ENCODE measurements around the gene ABR. TPM values are rescaled to one million over a fixed set of nuclear protein-coding genes. Genes with fewer than 3 reads are reported as not detected.
A peak's percentile ranks its signal among the peaks of the same experiment; 100 is the strongest.

ABR gene
- total and polyA plus RNA-seq, 2 donors from 2014 or later: 18.7 to 116 TPM

DNA sequence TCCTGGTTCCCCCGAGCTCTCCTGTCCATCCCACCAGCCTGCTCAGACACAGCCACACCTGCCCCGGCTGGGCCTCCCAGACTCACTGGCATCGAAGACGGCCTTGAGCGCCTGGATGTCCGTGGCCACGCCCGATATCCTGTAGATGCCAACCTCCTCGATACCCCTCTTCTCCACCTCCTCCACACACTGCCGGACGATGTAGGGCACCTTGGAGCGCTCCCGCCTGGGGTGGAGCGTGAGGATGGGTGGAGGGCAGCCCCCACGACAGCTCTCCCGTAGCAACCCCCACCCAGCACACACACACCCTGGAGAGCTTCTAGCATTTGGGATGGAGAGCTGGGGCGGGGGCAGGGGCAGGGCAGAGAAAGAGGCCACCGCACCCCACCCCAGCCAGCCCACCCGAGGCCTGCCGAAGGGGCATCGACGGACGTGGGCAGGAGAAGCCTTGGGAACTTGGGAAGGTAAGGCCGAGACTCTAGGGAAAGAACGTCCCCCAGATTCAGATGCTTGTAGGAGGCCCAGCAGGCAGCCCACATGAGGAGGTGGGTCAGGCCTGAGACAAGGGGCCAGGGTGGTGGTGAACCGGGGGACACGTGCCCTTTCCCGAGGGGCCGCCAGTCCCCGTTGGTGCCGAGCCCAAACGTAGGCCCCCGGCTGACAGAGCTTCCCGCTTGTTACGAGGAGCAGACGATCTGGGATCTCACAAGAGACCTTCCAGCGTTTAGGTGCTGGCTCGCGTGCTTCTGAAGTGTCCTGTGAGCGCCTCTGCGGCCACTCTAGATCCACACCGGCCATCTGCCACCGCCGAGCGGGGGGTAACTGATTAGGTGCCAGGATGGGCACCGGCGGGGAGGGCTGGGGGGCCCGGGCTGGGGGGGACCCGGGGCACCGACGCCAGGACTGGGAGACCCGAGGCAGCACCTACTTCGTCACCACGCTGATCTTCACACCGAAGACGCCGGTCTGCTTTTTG is 167.7 kb downstream of the ABR start:
- Histone ChIP-seq H3K36me3 (ENCODE audit: control insufficient read depth in 2 of 3, insufficient read depth in 3 of 3, low read length in 3 of 3) (peaks cover 0 to 34% (median 16%) of the 10 kb centered on the region in 3 donors), H3K4me3 (ENCODE audit: low read length in 3 of 3) (no peak overlapping the region), H3K27ac (ENCODE audit: low read depth in 2 of 2, low read length in 2 of 2) (no peak overlapping the region), H3K4me1 (ENCODE audit: control insufficient read depth in 2 of 3, insufficient read depth in 2 of 3, low read depth in 1 of 3, low read length in 3 of 3) (no peaks in the 10 kb centered on the region), H3K9me3 (ENCODE audit: control insufficient read depth in 2 of 3, insufficient read depth in 1 of 3, low read length in 3 of 3) (no peaks in the 10 kb centered on the region), H3K9ac (ENCODE audit: low read length in 3 of 3) (no peak overlapping the region), H3K27me3 (ENCODE audit: control insufficient read depth, insufficient read depth, low read length) (no peaks in the 10 kb centered on the region)
- TF ChIP-seq, protein P1, sequence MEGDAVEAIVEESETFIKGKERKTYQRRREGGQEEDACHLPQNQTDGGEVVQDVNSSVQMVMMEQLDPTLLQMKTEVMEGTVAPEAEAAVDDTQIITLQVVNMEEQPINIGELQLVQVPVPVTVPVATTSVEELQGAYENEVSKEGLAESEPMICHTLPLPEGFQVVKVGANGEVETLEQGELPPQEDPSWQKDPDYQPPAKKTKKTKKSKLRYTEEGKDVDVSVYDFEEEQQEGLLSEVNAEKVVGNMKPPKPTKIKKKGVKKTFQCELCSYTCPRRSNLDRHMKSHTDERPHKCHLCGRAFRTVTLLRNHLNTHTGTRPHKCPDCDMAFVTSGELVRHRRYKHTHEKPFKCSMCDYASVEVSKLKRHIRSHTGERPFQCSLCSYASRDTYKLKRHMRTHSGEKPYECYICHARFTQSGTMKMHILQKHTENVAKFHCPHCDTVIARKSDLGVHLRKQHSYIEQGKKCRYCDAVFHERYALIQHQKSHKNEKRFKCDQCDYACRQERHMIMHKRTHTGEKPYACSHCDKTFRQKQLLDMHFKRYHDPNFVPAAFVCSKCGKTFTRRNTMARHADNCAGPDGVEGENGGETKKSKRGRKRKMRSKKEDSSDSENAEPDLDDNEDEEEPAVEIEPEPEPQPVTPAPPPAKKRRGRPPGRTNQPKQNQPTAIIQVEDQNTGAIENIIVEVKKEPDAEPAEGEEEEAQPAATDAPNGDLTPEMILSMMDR (IDR thresholded peaks at IDR 0.05; ENCODE audit: borderline replicate concordance, extremely low read depth, insufficient read depth): no peak
- DNase-seq (peak in 1 of 5 donors; percentile 66), FAIRE-seq (no peak)
- intact Hi-C loops (cut with DNase I): no loop called here

DNA sequence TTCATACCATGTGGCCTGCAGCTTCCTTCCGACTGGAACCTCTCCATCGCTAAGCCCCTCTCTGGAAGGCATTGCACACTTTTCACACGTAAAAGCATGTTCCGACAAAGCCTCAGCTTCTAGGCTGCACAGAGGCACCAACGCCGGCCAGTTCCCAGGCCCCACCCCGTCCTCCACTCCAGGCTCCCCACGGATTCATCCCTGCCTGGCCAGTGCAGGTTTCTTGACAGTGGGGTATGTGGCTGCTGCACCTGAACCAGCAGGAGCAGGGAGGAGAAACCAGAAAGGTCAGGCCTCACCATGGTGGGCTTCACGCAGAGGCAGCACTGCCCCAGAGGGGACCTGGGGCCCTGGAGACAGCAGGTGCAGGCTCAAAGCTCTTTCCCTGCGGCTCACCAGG is 168.6 kb downstream of the ABR start:
- H3K9ac ChIP-seq (ENCODE audit: low read length in 3 of 3): no peak overlapping the region
- no peak for FAIRE-seq
- peaks cover 0 to 35% (median 17%) of the 10 kb centered on the region in 3 donors for H3K36me3 ChIP-seq (ENCODE audit: control insufficient read depth in 2 of 3, insufficient read depth in 3 of 3, low read length in 3 of 3)
- TF ChIP-seq, protein P1 (IDR thresholded peaks at IDR 0.05; ENCODE audit: borderline replicate concordance, extremely low read depth, insufficient read depth): no peak
- no peaks in the 10 kb centered on the region for H3K27me3 ChIP-seq (ENCODE audit: control insufficient read depth, insufficient read depth, low read length)
- no peaks in the 10 kb centered on the region for H3K9me3 ChIP-seq (ENCODE audit: control insufficient read depth in 2 of 3, insufficient read depth in 1 of 3, low read length in 3 of 3)
- intact Hi-C loops (cut with DNase I): no loop called here
- DNase-seq: no peak
- no peak overlapping the region for H3K4me3 ChIP-seq (ENCODE audit: low read length in 3 of 3)
- no peak overlapping the region for H3K27ac ChIP-seq (ENCODE audit: low read depth in 2 of 2, low read length in 2 of 2)
- H3K4me1 ChIP-seq (ENCODE audit: control insufficient read depth in 2 of 3, insufficient read depth in 2 of 3, low read depth in 1 of 3, low read length in 3 of 3): peaks cover 0 to 4% (median 0%) of the 10 kb centered on the region in 3 donors

DNA sequence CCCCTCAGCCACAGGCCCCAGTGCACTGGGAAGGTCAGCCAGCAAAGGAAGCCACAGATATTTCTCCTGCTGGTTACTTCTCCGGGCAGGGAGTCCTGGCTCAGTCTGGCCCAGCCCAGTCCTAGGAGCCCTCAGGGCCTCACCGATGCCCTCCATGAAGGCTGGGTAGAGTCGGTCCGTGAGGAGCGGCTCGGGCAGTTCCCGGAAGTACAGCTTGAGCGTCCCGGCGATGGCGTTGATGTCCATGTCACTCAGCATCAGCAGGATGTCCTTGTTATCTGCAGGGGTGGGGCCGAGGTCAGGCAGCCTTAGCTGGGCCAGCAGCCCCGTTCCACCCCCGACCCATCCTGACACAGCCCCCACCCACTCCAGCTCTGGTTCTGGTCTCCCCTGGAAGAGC is 169.2 kb downstream of the ABR start:
- H3K4me1 ChIP-seq (ENCODE audit: control insufficient read depth in 2 of 3, insufficient read depth in 2 of 3, low read depth in 1 of 3, low read length in 3 of 3): peaks cover 0 to 9% (median 5%) of the 10 kb centered on the region in 3 donors
- TF ChIP-seq, protein P1 (IDR thresholded peaks at IDR 0.05; ENCODE audit: borderline replicate concordance, extremely low read depth, insufficient read depth): no peak
- no peak overlapping the region for H3K9ac ChIP-seq (ENCODE audit: low read length in 3 of 3)
- intact Hi-C loops (cut with DNase I): no loop called here
- no peak overlapping the region for H3K27ac ChIP-seq (ENCODE audit: low read depth in 2 of 2, low read length in 2 of 2)
- H3K36me3 ChIP-seq (ENCODE audit: control insufficient read depth in 2 of 3, insufficient read depth in 3 of 3, low read length in 3 of 3): peaks cover 0 to 35% (median 17%) of the 10 kb centered on the region in 3 donors
- no peaks in the 10 kb centered on the region for H3K9me3 ChIP-seq (ENCODE audit: control insufficient read depth in 2 of 3, insufficient read depth in 1 of 3, low read length in 3 of 3)
- H3K27me3 ChIP-seq (ENCODE audit: control insufficient read depth, insufficient read depth, low read length): no peaks in the 10 kb centered on the region
- FAIRE-seq (no peak), DNase-seq (no peak)
- no peak overlapping the region for H3K4me3 ChIP-seq (ENCODE audit: low read length in 3 of 3)
